ENCODE data around the gene TMEM54.
"Not testable (repeated sequence)": the region's sequence is repeated elsewhere in the genome, so short reads cannot be mapped to it uniquely, and the experiment has no call there.

Gene TMEM54

DNA sequence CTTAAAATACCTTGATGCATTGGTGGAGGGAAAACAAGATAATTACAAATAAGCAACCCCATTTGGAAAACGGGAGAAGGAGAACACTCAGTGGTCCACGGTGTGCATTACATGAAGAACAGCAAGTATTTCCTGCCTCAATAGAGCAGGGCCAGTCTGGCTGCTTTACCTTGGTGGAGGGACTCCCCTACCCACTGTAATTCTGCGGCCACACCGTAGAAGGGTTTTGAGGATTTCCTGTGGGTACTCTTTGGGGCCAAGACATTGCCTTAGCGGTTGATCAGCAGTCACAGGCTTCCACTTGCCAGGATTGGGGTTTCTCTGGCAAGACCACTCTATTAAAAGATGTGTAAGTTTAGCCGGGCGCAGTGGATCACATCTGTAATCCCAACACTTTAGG lies 16.3 kb upstream of the TMEM54 start:
- Mint-ChIP-seq H3K36me3 (ENCODE audit: low read depth) (no peaks in the 10 kb centered on the region), H3K27me3 (ENCODE audit: low read depth) (peaks cover 2% of the 10 kb centered on the region), H3K27ac (no peak overlapping the region), H3K9me3 (no peaks in the 10 kb centered on the region), H3K4me3 (no peak overlapping the region), H3K4me1 (peaks cover 8% of the 10 kb centered on the region)
- TF ChIP-seq, protein P1, sequence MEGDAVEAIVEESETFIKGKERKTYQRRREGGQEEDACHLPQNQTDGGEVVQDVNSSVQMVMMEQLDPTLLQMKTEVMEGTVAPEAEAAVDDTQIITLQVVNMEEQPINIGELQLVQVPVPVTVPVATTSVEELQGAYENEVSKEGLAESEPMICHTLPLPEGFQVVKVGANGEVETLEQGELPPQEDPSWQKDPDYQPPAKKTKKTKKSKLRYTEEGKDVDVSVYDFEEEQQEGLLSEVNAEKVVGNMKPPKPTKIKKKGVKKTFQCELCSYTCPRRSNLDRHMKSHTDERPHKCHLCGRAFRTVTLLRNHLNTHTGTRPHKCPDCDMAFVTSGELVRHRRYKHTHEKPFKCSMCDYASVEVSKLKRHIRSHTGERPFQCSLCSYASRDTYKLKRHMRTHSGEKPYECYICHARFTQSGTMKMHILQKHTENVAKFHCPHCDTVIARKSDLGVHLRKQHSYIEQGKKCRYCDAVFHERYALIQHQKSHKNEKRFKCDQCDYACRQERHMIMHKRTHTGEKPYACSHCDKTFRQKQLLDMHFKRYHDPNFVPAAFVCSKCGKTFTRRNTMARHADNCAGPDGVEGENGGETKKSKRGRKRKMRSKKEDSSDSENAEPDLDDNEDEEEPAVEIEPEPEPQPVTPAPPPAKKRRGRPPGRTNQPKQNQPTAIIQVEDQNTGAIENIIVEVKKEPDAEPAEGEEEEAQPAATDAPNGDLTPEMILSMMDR (IDR thresholded peaks at IDR 0.05; ENCODE audit: unreplicated experiment in 3 of 3): no peak

DNA sequence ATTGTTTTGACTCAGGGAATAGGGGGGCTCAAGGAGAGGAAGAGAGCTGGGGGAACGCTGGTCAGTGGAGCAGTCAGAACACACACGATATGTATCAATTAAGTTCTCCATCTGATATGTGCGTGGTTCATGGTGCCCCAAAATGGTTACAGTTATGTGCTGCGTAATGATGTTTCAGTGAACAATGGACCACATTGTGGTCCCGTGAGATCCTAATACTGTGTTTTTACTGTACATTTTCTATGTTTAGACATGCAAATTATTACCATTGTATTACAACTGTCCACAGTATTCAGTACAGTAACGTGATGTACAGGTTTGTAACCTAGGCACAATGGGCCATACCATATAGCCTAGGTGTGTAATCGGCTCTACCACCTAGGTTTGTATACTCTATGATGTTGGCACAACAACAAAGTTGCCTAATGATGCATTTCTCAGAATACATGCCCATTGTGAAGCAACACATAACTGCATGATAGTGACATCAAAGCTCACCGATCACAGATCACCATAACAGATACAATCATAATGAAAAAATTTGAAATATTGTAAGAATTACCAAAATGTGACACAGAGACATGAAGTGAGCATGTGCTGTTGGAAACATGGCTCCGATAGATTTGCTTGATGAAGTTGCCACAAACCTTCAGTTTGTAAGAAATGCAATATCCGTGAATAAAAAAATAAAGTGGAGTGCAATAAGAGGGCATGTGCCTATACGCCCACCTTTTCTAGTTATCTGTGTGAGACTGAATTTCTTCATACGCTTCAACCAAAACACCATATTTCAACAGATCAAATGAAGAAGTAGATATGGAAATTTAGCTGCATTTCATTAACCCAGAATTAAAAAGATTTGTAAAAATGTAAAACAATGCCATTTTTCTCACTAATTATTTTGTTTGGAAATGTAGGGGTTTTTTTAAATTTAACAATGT lies 14.8 kb upstream of the TMEM54 start:
- H3K4me1 Mint-ChIP-seq: peaks cover 8% of the 10 kb centered on the region
- H3K27me3 Mint-ChIP-seq (ENCODE audit: low read depth): no peaks in the 10 kb centered on the region
- no peak overlapping the region for H3K27ac Mint-ChIP-seq
- no peak overlapping the region for H3K4me3 Mint-ChIP-seq
- TF ChIP-seq, protein P1 (IDR thresholded peaks at IDR 0.05; ENCODE audit: unreplicated experiment in 3 of 3): no peak
- no peaks in the 10 kb centered on the region for H3K9me3 Mint-ChIP-seq
- H3K36me3 Mint-ChIP-seq (ENCODE audit: low read depth): no peaks in the 10 kb centered on the region

DNA sequence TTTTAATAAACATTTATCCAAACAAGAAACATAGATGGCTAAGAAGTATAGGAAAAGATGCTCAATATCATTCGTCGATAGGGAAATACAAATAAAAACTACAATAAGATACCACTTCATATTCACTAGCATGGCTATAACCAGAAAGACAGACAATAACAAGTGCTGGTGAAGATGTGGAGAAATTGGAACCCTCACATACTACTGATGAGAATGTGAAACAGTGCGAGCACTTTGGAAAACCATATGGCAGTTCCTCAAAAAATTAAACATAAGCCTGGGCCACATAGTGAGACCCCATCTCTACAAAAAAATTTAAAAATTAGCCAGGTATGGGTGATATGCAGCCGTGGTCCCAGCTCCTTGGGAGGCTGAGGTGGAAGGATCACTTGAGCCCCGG lies 9.1 kb upstream of the TMEM54 start:
- no peak overlapping the region for H3K27ac Mint-ChIP-seq
- H3K36me3 Mint-ChIP-seq (ENCODE audit: low read depth): no peaks in the 10 kb centered on the region
- no peaks in the 10 kb centered on the region for H3K9me3 Mint-ChIP-seq
- H3K27me3 Mint-ChIP-seq (ENCODE audit: low read depth): no peaks in the 10 kb centered on the region
- TF ChIP-seq, protein P1 (IDR thresholded peaks at IDR 0.05; ENCODE audit: unreplicated experiment in 3 of 3): no peak
- no peaks in the 10 kb centered on the region for H3K4me1 Mint-ChIP-seq
- H3K4me3 Mint-ChIP-seq: no peak overlapping the region

DNA sequence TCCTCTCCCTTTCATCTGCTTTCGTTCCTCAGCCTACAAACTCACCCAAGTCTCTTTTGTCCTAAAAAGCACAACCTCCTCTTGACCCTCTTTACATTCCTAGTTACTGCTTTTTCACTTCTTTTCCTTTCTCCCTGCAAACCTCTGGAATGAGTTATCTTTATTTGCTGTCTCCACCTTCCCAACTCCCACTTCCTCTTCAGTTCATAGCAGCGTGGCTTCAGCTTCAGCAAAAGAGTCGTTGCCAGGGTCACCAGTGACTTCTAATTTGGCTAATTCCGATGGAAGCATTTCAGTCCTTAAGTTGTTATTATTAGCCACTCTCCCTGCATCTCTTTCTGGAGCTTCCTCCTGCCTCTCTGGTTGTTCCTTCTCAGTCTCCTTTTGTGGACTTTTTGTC lies 6.2 kb upstream of the TMEM54 start:
- no peak overlapping the region for H3K4me3 Mint-ChIP-seq

DNA sequence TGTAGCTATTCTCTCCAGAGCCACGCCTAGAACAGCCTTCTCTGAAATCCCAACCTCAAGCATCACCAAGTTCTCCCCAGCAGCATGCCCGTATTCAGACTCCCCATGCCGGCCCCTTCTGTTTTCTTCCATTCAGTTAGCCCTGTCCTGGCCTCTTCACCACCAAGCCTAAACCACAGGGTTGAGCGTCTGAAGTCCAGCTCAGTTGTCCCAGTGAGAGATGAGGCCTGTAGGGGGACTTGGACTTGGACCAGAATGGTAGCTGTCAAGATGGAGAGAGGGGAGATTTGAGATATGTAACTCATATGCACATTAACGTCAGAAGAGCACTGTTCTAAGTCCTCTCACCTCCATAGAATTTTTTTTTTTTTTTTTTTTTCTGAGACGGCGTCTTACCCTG lies 5.5 kb upstream of the TMEM54 start:
- H3K27ac Mint-ChIP-seq: no peak overlapping the region
- no peak overlapping the region for H3K4me3 Mint-ChIP-seq
- no peaks in the 10 kb centered on the region for H3K9me3 Mint-ChIP-seq
- peaks cover 22% of the 10 kb centered on the region for H3K27me3 Mint-ChIP-seq (ENCODE audit: low read depth)
- no peaks in the 10 kb centered on the region for H3K4me1 Mint-ChIP-seq
- TF ChIP-seq, protein P1 (IDR thresholded peaks at IDR 0.05; ENCODE audit: unreplicated experiment in 3 of 3): no peak
- H3K36me3 Mint-ChIP-seq (ENCODE audit: low read depth): no peaks in the 10 kb centered on the region

More for the DNA sequence above, 6.2 kb upstream of the TMEM54 start:
- H3K9me3 Mint-ChIP-seq: no peaks in the 10 kb centered on the region
- H3K4me1 Mint-ChIP-seq: no peaks in the 10 kb centered on the region
- no peaks in the 10 kb centered on the region for H3K36me3 Mint-ChIP-seq (ENCODE audit: low read depth)
- no peak overlapping the region for H3K27ac Mint-ChIP-seq
- TF ChIP-seq, protein P1 (IDR thresholded peaks at IDR 0.05; ENCODE audit: unreplicated experiment in 3 of 3): no peak
- H3K27me3 Mint-ChIP-seq (ENCODE audit: low read depth): peaks cover 15% of the 10 kb centered on the region

DNA sequence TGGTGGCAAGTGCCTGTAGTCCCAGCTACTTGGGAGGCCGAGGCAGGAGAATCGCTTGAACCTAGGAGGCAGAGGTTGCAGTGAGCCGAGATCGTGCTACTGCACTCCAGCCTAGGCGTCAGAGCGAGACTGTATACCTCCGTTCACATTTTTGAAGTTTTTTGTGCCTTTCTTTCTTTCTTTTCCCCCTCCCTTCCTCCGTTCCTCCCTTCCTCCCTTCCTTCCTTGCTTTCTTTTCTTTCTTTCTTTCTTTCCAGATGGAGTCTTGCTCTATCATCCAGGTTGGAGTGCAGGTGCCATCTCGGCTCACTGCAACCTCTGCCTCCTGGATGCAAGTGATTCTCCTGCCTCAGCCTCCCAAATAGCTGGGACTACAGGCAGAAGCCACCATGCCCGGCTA lies 4.4 kb upstream of the TMEM54 start:
- not testable (repeated sequence) for H3K27ac Mint-ChIP-seq; H3K4me3 Mint-ChIP-seq; H3K36me3 Mint-ChIP-seq (ENCODE audit: low read depth); H3K9me3 Mint-ChIP-seq; H3K4me1 Mint-ChIP-seq
- H3K27me3 Mint-ChIP-seq (ENCODE audit: low read depth): peaks cover 26% of the 10 kb centered on the region
